Astrocyte (in vitro differentiated cells and primary cell): Measurements from ENCODE around the gene TAF3. TPM values are rescaled to one million over a fixed set of nuclear protein-coding genes. Genes with fewer than 3 reads are reported as not detected.
A peak's percentile ranks its signal among the peaks of the same experiment; 100 is the strongest.

ENCODE experiments used
- DNase-seq: peaks from one replicate; pipeline ENCODE4 v3.0.0-alpha.2; 2010; ENCODE audit warnings: low read depth
- FAIRE-seq: peaks from 2 replicates; lab custom pipeline; 2011; peaks lifted over from hg19 to GRCh38; lab: Jason Lieb, UNC
- H2AFZ ChIP-seq: 2 replicates; pipeline ENCODE4 v1.6.0; 2012; ENCODE audit warnings: low read depth, low read length, inconsistent platforms
- H3K27ac ChIP-seq: 2 replicates; pipeline ENCODE4 v1.5.1; 2011; ENCODE audit warnings: low read depth, low read length, inconsistent platforms
- H3K27me3 ChIP-seq: 2 replicates; pipeline ENCODE4 v1.6.0; 2011; ENCODE audit warnings: low read length, inconsistent platforms; ENCODE audit not compliant: insufficient read depth
- H3K36me3 ChIP-seq: 2 replicates; pipeline ENCODE4 v1.5.1; 2011; ENCODE audit warnings: low read length, inconsistent platforms; ENCODE audit not compliant: insufficient read depth
- H3K4me1 ChIP-seq: 2 replicates; pipeline ENCODE4 v1.5.1; 2011; ENCODE audit warnings: low read length, inconsistent platforms; ENCODE audit not compliant: insufficient read depth
- H3K4me2 ChIP-seq: 2 replicates; pipeline ENCODE4 v1.6.0; 2012; ENCODE audit warnings: low read length, inconsistent platforms
- H3K4me3 ChIP-seq: 2 replicates; pipeline ENCODE4 v1.5.1; 2011; ENCODE audit warnings: low read depth, mild to moderate bottlenecking, low read length, inconsistent platforms; ENCODE audit not compliant: insufficient read depth
- H3K79me2 ChIP-seq: 2 replicates; pipeline ENCODE4 v1.6.0; 2012; ENCODE audit warnings: mild to moderate bottlenecking, low read length, inconsistent platforms; ENCODE audit not compliant: insufficient read depth
- H3K9ac ChIP-seq: 2 replicates; pipeline ENCODE4 v1.6.0; 2012; ENCODE audit warnings: mild to moderate bottlenecking, low read length, inconsistent platforms
- H3K9me3 ChIP-seq: 2 replicates; pipeline ENCODE4 v1.5.1; 2012; ENCODE audit warnings: low read depth, mild to moderate bottlenecking, low read length, inconsistent platforms; ENCODE audit not compliant: insufficient read depth
- H4K20me1 ChIP-seq: 2 replicates; pipeline ENCODE4 v1.6.0; 2012; ENCODE audit warnings: low read length, inconsistent platforms; ENCODE audit not compliant: insufficient read depth
- H3K27ac Mint-ChIP-seq: one replicate; pipeline ENCODE4 v1.8.0; 2021; ENCODE audit warnings: mild to moderate bottlenecking, mixed read lengths; ENCODE audit not compliant: unreplicated experiment
- H3K27me3 Mint-ChIP-seq: one replicate; pipeline ENCODE4 v1.8.0; 2021; ENCODE audit warnings: low read depth, mixed read lengths; ENCODE audit not compliant: unreplicated experiment
- H3K36me3 Mint-ChIP-seq: one replicate; pipeline ENCODE4 v1.8.0; 2021; ENCODE audit warnings: low read depth, mixed read lengths; ENCODE audit not compliant: unreplicated experiment
- H3K4me1 Mint-ChIP-seq: one replicate; pipeline ENCODE4 v1.8.0; 2021; ENCODE audit warnings: low read depth, mixed read lengths; ENCODE audit not compliant: unreplicated experiment
- H3K4me3 Mint-ChIP-seq: one replicate; pipeline ENCODE4 v1.8.0; 2021; ENCODE audit warnings: mild to moderate bottlenecking, moderate library complexity, mixed read lengths; ENCODE audit not compliant: unreplicated experiment
- H3K9me3 Mint-ChIP-seq: one replicate; pipeline ENCODE4 v1.8.0; 2021; ENCODE audit warnings: mild to moderate bottlenecking, mixed read lengths; ENCODE audit not compliant: unreplicated experiment
- EZH2 ChIP-seq: IDR thresholded peaks from 2 replicates; pipeline ENCODE4 v1.6.1; 2012; ENCODE audit warnings: mild to moderate bottlenecking, low read length, inconsistent platforms; ENCODE audit not compliant: insufficient read depth
- total RNA-seq: library from RNA; stranded (reverse); gene quantifications from 2 replicates; pipeline ENCODE4 v1.2.1, GENCODE V29; 2021
- TF ChIP-seq, protein P1 (sequence below): IDR thresholded peaks from 2 replicates; pipeline ENCODE4 v1.5.1; 2011; ENCODE audit warnings: low read depth, mild to moderate bottlenecking, inconsistent platforms, low read length, moderate library complexity; ENCODE audit not compliant: insufficient read depth

Gene TAF3
- total RNA-seq, 1 donor from 2014 or later = 10.2 TPM

DNA sequence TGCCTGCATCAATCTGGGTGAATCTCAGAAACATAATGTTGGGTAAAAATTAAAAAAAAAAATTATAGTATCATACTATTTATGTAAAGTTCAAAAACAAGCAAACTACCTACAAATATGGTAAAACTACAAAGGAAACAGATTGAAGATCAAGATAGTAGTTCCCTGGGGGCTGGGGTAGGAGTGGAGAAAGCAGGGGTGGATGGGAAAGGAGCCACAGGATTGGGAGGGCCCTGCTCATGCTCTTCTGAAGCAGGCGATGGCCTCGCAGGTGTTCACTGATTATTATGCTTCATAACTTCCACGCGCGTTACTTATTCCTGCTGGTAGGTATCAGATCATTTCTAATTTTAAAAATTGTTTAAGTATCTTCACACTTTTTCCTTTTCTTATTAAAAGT is 140.1 kb downstream of the TAF3 start:
- peaks cover 12% of the 10 kb centered on the region for H3K4me1 Mint-ChIP-seq
- no peaks in the 10 kb centered on the region for H3K36me3 Mint-ChIP-seq

GRCh38 chr10:7960108-7960507 is 141.8 kb downstream of the TAF3 start:
- Mint-ChIP-seq H3K4me3 (no peak overlapping the region), H3K36me3 (peaks cover 14% of the 10 kb centered on the region), H3K9me3 (no peaks in the 10 kb centered on the region), H3K27ac (no peak overlapping the region), H3K27me3 (no peaks in the 10 kb centered on the region), H3K4me1 (peaks cover 12% of the 10 kb centered on the region)
- no peak overlapping the region for H2AFZ ChIP-seq
- no peaks in the 10 kb centered on the region for H3K36me3 ChIP-seq
- DNase-seq = no peak
- no peak for FAIRE-seq
- H3K79me2 ChIP-seq = peaks cover 3% of the 10 kb centered on the region
- H3K9ac ChIP-seq = no peak overlapping the region
- H3K4me2 ChIP-seq = no peak overlapping the region
- TF ChIP-seq, protein P1, sequence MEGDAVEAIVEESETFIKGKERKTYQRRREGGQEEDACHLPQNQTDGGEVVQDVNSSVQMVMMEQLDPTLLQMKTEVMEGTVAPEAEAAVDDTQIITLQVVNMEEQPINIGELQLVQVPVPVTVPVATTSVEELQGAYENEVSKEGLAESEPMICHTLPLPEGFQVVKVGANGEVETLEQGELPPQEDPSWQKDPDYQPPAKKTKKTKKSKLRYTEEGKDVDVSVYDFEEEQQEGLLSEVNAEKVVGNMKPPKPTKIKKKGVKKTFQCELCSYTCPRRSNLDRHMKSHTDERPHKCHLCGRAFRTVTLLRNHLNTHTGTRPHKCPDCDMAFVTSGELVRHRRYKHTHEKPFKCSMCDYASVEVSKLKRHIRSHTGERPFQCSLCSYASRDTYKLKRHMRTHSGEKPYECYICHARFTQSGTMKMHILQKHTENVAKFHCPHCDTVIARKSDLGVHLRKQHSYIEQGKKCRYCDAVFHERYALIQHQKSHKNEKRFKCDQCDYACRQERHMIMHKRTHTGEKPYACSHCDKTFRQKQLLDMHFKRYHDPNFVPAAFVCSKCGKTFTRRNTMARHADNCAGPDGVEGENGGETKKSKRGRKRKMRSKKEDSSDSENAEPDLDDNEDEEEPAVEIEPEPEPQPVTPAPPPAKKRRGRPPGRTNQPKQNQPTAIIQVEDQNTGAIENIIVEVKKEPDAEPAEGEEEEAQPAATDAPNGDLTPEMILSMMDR = no peak
- TF ChIP-seq EZH2 = no peak
- H3K27ac ChIP-seq = no peak overlapping the region
- no peaks in the 10 kb centered on the region for H3K4me1 ChIP-seq
- H4K20me1 ChIP-seq = no peaks in the 10 kb centered on the region
- no peaks in the 10 kb centered on the region for H3K27me3 ChIP-seq
- H3K9me3 ChIP-seq = no peaks in the 10 kb centered on the region
- no peak overlapping the region for H3K4me3 ChIP-seq

More for the DNA sequence above, 140.1 kb downstream of the TAF3 start:
- H3K9me3 Mint-ChIP-seq = no peaks in the 10 kb centered on the region
- Histone ChIP-seq H3K36me3 (no peaks in the 10 kb centered on the region), H4K20me1 (no peaks in the 10 kb centered on the region), H3K27me3 (no peaks in the 10 kb centered on the region), H3K27ac (no peak overlapping the region), H3K4me3 (no peak overlapping the region), H2AFZ (no peak overlapping the region), H3K9me3 (no peaks in the 10 kb centered on the region), H3K9ac (no peak overlapping the region), H3K4me1 (no peaks in the 10 kb centered on the region), H3K79me2 (peaks cover 3% of the 10 kb centered on the region), H3K4me2 (no peak overlapping the region)
- no peak for DNase-seq
- H3K27ac Mint-ChIP-seq = peak overlapping the region; percentile 23
- TF ChIP-seq EZH2 = no peak
- TF ChIP-seq, protein P1 = no peak
- no peak for FAIRE-seq
- no peaks in the 10 kb centered on the region for H3K27me3 Mint-ChIP-seq
- no peak overlapping the region for H3K4me3 Mint-ChIP-seq

GRCh38 chr10:7962592-7962991 is 144.3 kb downstream of the TAF3 start:
- H3K79me2 ChIP-seq = no peaks in the 10 kb centered on the region
- H3K27ac ChIP-seq = no peak overlapping the region
- Mint-ChIP-seq H3K27ac (no peak overlapping the region), H3K9me3 (no peaks in the 10 kb centered on the region), H3K27me3 (no peaks in the 10 kb centered on the region), H3K36me3 (peaks cover 14% of the 10 kb centered on the region), H3K4me3 (no peak overlapping the region), H3K4me1 (no peaks in the 10 kb centered on the region)
- no peak for FAIRE-seq
- no peaks in the 10 kb centered on the region for H3K27me3 ChIP-seq
- no peak overlapping the region for H3K9ac ChIP-seq
- H4K20me1 ChIP-seq = no peaks in the 10 kb centered on the region
- no peak overlapping the region for H3K4me3 ChIP-seq
- no peak overlapping the region for H3K4me2 ChIP-seq
- H3K36me3 ChIP-seq = no peaks in the 10 kb centered on the region
- H3K4me1 ChIP-seq = no peaks in the 10 kb centered on the region
- DNase-seq = no peak
- H2AFZ ChIP-seq = no peak overlapping the region
- TF ChIP-seq, protein P1 = no peak
- TF ChIP-seq EZH2 = no peak
- H3K9me3 ChIP-seq = no peaks in the 10 kb centered on the region
